ENCODE results near the gene PLPP3.

DNA sequence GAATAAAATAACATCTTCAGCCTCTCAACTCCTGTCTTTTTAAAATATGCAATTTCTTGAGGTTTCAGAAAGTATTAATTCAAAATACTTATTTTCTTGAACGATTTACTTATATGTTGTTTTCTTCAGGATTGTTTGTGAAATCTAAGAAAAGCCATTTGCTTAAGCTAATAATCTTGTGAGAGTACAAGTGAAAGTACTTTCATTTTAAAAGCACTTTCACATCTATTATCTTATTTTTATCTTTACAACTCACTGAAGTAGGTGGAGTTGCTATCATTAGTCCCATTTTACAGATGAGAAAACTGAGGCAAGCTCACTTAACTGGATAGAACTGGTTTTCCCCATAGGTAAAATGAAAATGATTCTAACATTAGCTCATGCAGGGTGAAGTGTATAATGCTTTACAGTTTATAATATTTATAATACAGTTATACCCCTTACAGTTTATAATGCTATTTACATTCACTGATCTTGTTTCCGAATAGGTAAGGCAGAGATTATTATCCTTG lies 4.7 kb upstream of the PLPP3 start:
- TF ChIP-seq, protein P1, sequence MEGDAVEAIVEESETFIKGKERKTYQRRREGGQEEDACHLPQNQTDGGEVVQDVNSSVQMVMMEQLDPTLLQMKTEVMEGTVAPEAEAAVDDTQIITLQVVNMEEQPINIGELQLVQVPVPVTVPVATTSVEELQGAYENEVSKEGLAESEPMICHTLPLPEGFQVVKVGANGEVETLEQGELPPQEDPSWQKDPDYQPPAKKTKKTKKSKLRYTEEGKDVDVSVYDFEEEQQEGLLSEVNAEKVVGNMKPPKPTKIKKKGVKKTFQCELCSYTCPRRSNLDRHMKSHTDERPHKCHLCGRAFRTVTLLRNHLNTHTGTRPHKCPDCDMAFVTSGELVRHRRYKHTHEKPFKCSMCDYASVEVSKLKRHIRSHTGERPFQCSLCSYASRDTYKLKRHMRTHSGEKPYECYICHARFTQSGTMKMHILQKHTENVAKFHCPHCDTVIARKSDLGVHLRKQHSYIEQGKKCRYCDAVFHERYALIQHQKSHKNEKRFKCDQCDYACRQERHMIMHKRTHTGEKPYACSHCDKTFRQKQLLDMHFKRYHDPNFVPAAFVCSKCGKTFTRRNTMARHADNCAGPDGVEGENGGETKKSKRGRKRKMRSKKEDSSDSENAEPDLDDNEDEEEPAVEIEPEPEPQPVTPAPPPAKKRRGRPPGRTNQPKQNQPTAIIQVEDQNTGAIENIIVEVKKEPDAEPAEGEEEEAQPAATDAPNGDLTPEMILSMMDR (IDR thresholded peaks at IDR 0.05) = no peak
- no peak for TF ChIP-seq ZFX (IDR thresholded peaks at IDR 0.05; ENCODE audit: borderline replicate concordance)

Data from 22Rv1 (cell line).